Naive thymus-derived CD4-positive, alpha-beta T cell (primary cell): ENCODE results near the gene SMPX. TPM values are rescaled to one million over a fixed set of nuclear protein-coding genes. Genes with fewer than 3 reads are reported as not detected.
A peak's percentile ranks its signal among the peaks of the same experiment; 100 is the strongest.

ENCODE experiments used
- ATAC-seq: fragments of 150-1000 bp; cut with Tn5 transposase; 2 replicates; pipeline ENCODE4 v1.10.0; 2021; ENCODE audit warnings: mild to moderate bottlenecking, moderate library complexity
- CTCF ChIA-PET: fragments of 350-600 bp; sonication (Branson Sonifier 250); formaldehyde crosslinking; loops from one replicate; lab custom pipeline; 2021; ENCODE audit warnings: antibody characterized with exemption; lab: Charles Lee
- POLR2A ChIA-PET: fragments of 350-600 bp; sonication (Branson Sonifier 250); formaldehyde crosslinking; loops from one replicate; lab custom pipeline; 2021; ENCODE audit warnings: antibody characterized with exemption, inconsistent platforms; lab: Charles Lee
- DNase-seq, 9 donors: peaks; one replicate each; pipeline versions ENCODE4 v3.0.0 to v3.0.0-alpha.2; 2020 to 2022; ENCODE audit warnings: mixed read lengths in 1 of 9
- H3K27ac ChIP-seq: one replicate; pipeline ENCODE4 v1.7.0; 2013; ENCODE audit warnings: mild to moderate bottlenecking, low read depth, low read length, moderate library complexity
- H3K27me3 ChIP-seq, 2 donors: one replicate each; pipeline ENCODE4 v1.7.0; 2013; ENCODE audit warnings: low read length in 2 of 2, mild to moderate bottlenecking in 2 of 2, moderate library complexity in 2 of 2; ENCODE audit not compliant: control insufficient read depth in 2 of 2, insufficient read depth in 2 of 2
- H3K36me3 ChIP-seq, 3 experiments: 1 replicate in 2 of 3; 2 replicates in 1 of 3; pipeline ENCODE4 v1.7.0; 2013; ENCODE audit warnings: low read length in 3 of 3, mild to moderate bottlenecking in 3 of 3, moderate library complexity in 1 of 3; ENCODE audit not compliant: insufficient read depth in 3 of 3, control insufficient read depth in 2 of 3
- H3K4me1 ChIP-seq, 2 donors: one replicate each; pipeline ENCODE4 v1.7.0; 2013; ENCODE audit warnings: low read length in 2 of 2, mild to moderate bottlenecking in 2 of 2, moderate library complexity in 1 of 2; ENCODE audit not compliant: control insufficient read depth in 2 of 2, insufficient read depth in 2 of 2
- H3K4me3 ChIP-seq: 2 replicates; pipeline ENCODE4 v1.7.0; 2013; ENCODE audit warnings: mild to moderate bottlenecking, low read length
- H3K9me3 ChIP-seq, 3 experiments: 1 replicate in 2 of 3; 2 replicates in 1 of 3; pipeline ENCODE4 v1.7.0; 2013; ENCODE audit warnings: low read length in 3 of 3; ENCODE audit not compliant: control insufficient read depth in 2 of 3
- H3K27ac Mint-ChIP-seq, 9 donors: one replicate each; pipeline ENCODE4 v1.8.0; 2020 to 2022; ENCODE audit warnings: mixed read lengths in 9 of 9, mild to moderate bottlenecking in 8 of 9, moderate library complexity in 5 of 9, inconsistent platforms in 2 of 9
- H3K27me3 Mint-ChIP-seq, 5 donors: one replicate each; pipeline ENCODE4 v1.8.0; 2021 to 2022; ENCODE audit warnings: mixed read lengths in 5 of 5, mild to moderate bottlenecking in 1 of 5
- H3K36me3 Mint-ChIP-seq, 5 donors: one replicate each; pipeline ENCODE4 v1.8.0; 2020 to 2022; ENCODE audit warnings: mixed read lengths in 5 of 5, mild to moderate bottlenecking in 3 of 5, inconsistent platforms in 1 of 5
- H3K4me1 Mint-ChIP-seq, 7 donors: one replicate each; pipeline ENCODE4 v1.8.0; 2020 to 2022; ENCODE audit warnings: mixed read lengths in 7 of 7, mild to moderate bottlenecking in 3 of 7, inconsistent platforms in 1 of 7
- H3K4me3 Mint-ChIP-seq, 10 donors: one replicate each; pipeline ENCODE4 v1.8.0; 2020 to 2022; ENCODE audit warnings: mild to moderate bottlenecking in 10 of 10, mixed read lengths in 10 of 10, moderate library complexity in 6 of 10, inconsistent platforms in 2 of 10
- H3K9me3 Mint-ChIP-seq, 11 donors: one replicate each; pipeline ENCODE4 v1.8.0; 2020 to 2022; ENCODE audit warnings: mixed read lengths in 11 of 11, mild to moderate bottlenecking in 4 of 11, inconsistent platforms in 1 of 11, moderate library complexity in 1 of 11
- intact Hi-C, 2 donors: fragments of 100-400 bp; cut with micrococcal nuclease; formaldehyde crosslinking; loops; one replicate each; pipeline ENCODE4 v1.15.1; 2023
- polyA plus RNA-seq, 2 donors: library from polyadenylated mRNA; unstranded; fragments of 300-500 nt; fragmentation: Illumina TruSeq; gene quantifications; one replicate each; pipeline ENCODE4 v1.2.3, GENCODE V29; 2021
- total RNA-seq, 6 experiments: library from RNA in 5 of 6; stranded (reverse) in 5 of 6; gene quantifications; 1 replicate in 5 of 6; 2 replicates in 1 of 6; pipeline ENCODE4 v1.2.3 and lab custom pipeline; 2021 to 2026

The SMPX gene
- total and polyA plus RNA-seq, 7 experiments from 2014 or later, result not detected

DNA sequence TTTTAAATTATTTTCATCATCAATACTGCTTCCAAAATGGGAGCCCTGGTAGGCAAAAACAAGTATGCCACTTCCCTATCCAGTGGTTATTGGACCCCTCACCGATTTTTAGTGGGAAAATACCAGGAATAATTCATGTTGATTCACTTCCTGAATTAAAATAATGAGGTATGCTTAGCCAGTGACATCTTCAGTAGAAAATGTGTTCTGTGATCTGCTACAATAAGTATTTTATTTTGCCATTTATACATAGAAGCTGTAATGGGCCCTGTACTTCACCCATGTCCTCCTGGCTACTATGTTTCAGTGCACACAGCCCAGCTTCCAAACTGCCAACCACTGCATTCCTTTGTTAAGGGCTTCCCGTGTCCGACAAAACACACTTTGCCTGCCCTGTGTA is 58.8 kb downstream of the SMPX start:
- Mint-ChIP-seq H3K9me3 (peaks cover 0 to 3% (median 0%) of the 10 kb centered on the region in 11 donors), H3K4me1 (no peaks in the 10 kb centered on the region), H3K27ac (no peak overlapping the region), H3K27me3 (no peaks in the 10 kb centered on the region), H3K36me3 (no peaks in the 10 kb centered on the region), H3K4me3 (no peak overlapping the region)
- no peaks in the 10 kb centered on the region for H3K4me1 ChIP-seq
- H3K27me3 ChIP-seq, result no peaks in the 10 kb centered on the region
- H3K9me3 ChIP-seq, result no peaks in the 10 kb centered on the region
- no peaks in the 10 kb centered on the region for H3K36me3 ChIP-seq
- no peak for DNase-seq
- no peak overlapping the region for H3K27ac ChIP-seq
- POLR2A ChIA-PET, result no interaction called here
- ATAC-seq, result no peak
- intact Hi-C loops, result no loop called here
- no peak overlapping the region for H3K4me3 ChIP-seq
- CTCF ChIA-PET, result no interaction called here

DNA sequence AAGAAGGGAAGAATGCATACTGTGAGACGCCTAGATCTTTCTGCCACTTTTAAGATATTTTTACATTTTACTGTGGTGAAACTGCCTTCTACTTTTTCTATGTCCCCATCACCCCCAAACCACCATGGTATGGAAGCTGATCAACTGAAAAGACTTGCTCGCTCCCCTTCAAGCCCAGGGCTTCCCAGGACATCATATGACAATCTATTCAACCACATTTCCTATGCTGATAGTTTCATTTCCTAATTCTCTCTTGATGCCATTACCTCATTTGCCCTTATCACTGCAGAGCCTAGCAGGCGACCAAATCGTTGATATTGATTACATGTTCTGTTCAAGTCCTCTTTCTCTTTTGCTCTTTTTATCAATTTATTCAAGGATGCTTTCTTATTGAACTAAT is 59.6 kb downstream of the SMPX start:
- H3K4me1 Mint-ChIP-seq, result no peaks in the 10 kb centered on the region
- no peak for ATAC-seq
- H3K36me3 Mint-ChIP-seq, result no peaks in the 10 kb centered on the region
- peaks cover 0 to 3% (median 0%) of the 10 kb centered on the region in 11 donors for H3K9me3 Mint-ChIP-seq
- ChIA-PET CTCF (no interaction called here), POLR2A (no interaction called here)
- DNase-seq, result no peak
- no peaks in the 10 kb centered on the region for H3K9me3 ChIP-seq
- intact Hi-C loops, result no loop called here
- H3K27me3 Mint-ChIP-seq, result no peaks in the 10 kb centered on the region
- no peaks in the 10 kb centered on the region for H3K36me3 ChIP-seq
- H3K27ac ChIP-seq, result no peak overlapping the region
- no peak overlapping the region for H3K4me3 Mint-ChIP-seq
- no peak overlapping the region for H3K4me3 ChIP-seq
- H3K27ac Mint-ChIP-seq, result no peak overlapping the region
- H3K4me1 ChIP-seq, result no peaks in the 10 kb centered on the region
- H3K27me3 ChIP-seq, result no peaks in the 10 kb centered on the region

DNA sequence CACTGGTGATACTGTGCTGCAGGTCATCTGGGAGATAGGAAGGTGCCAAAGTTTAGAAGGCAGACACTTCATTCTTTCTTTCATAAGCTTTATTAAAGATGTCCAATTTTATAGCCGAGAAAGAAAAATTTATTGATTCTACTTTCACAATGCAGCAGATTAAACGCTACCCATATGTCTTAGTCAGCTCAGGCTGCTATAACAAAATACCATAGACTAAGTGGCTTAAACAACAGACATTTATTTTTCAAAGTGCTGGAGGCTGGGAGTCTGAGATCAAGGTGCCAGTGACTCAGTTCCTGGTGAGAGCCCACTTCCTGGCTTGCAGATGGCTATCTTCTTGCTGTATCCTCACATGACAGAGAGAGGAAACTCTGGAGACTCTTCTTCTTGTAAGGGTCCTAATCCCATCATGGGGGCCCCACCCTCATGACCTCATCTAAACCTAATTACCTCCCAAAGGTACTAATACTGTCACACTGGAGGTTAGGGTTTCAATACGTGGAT is 66.4 kb downstream of the SMPX start:
- ChIA-PET CTCF (no interaction called here), POLR2A (no interaction called here)
- intact Hi-C loops, result no loop called here
- Mint-ChIP-seq H3K36me3 (no peaks in the 10 kb centered on the region), H3K4me3 (no peak overlapping the region), H3K9me3 (peaks cover 0 to 2% (median 0%) of the 10 kb centered on the region in 11 donors), H3K27ac (peak overlapping the region in 1 of 9 donors; percentile 30), H3K4me1 (peaks cover 0 to 10% (median 4%) of the 10 kb centered on the region in 7 donors), H3K27me3 (no peaks in the 10 kb centered on the region)
- no peaks in the 10 kb centered on the region for H3K9me3 ChIP-seq
- H3K27me3 ChIP-seq, result no peaks in the 10 kb centered on the region
- H3K27ac ChIP-seq, result no peak overlapping the region
- DNase-seq, result no peak
- no peak for ATAC-seq
- H3K4me1 ChIP-seq, result no peaks in the 10 kb centered on the region
- no peak overlapping the region for H3K4me3 ChIP-seq
- H3K36me3 ChIP-seq, result no peaks in the 10 kb centered on the region

DNA sequence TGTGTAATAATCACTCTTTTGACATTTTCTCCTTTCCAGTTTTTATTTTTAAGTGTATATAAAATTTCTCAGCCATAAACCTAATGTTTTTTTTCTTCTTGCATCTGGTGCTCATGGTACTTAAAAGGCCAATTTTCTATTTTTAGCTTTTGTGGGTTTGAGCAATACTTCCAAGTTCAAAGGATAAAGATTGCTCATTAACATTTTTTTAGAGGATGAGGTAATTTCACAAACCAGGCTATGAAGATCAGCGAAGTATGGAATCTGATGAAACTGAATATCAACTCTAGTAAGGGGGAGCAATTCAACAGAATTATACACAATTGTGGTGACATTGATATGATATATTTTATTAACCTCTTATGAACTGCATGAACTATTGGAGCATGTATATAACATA is 74.0 kb downstream of the SMPX start:
- Mint-ChIP-seq H3K27me3 (peaks cover 0 to 6% (median 0%) of the 10 kb centered on the region in 5 donors), H3K9me3 (peaks cover 0 to 4% (median 0%) of the 10 kb centered on the region in 11 donors), H3K27ac (no peak overlapping the region), H3K36me3 (no peaks in the 10 kb centered on the region), H3K4me1 (peaks cover 0 to 8% (median 0%) of the 10 kb centered on the region in 7 donors), H3K4me3 (no peak overlapping the region)
- DNase-seq (no peak), ATAC-seq (no peak)
- no peaks in the 10 kb centered on the region for H3K9me3 ChIP-seq
- no peak overlapping the region for H3K4me3 ChIP-seq
- intact Hi-C loops, result no loop called here
- POLR2A ChIA-PET, result no interaction called here
- no peaks in the 10 kb centered on the region for H3K36me3 ChIP-seq
- no peaks in the 10 kb centered on the region for H3K4me1 ChIP-seq
- no peaks in the 10 kb centered on the region for H3K27me3 ChIP-seq
- CTCF ChIA-PET, result no interaction called here
- H3K27ac ChIP-seq, result no peak overlapping the region

DNA sequence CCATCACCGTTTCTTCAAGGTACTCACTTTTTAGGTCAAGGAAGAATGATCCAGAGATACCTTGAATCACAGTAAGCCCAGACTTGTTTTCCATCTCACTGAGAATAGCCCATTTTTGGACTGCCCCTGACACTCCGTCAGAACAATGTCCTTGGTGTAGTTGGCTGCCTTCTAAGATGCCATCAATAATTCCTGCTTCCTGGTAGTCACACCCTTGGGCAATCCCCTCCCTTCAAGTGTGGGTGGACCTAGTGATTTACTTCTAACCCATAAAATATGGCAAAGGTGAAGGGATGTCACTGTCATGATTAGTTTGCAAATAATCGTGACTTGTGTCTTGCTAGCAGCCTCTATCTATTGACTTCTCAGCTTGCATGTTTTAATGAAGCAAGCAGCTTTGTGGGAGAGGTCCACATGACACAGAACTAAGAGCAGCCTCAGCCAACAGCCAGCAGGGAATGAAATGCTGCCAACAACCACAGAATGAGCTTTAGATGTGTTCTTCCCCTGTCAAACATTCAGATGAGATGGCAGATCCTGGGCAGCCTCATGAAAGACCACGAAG is 79.8 kb downstream of the SMPX start:
- H3K36me3 Mint-ChIP-seq, result no peaks in the 10 kb centered on the region
- H3K27me3 Mint-ChIP-seq, result peaks cover 0 to 6% (median 3%) of the 10 kb centered on the region in 5 donors
- peaks cover 0 to 6% (median 1%) of the 10 kb centered on the region in 7 donors for H3K4me1 Mint-ChIP-seq
- intact Hi-C loops, result no loop called here
- no peaks in the 10 kb centered on the region for H3K9me3 ChIP-seq
- no peak overlapping the region for H3K27ac Mint-ChIP-seq
- H3K4me3 ChIP-seq, result no peak overlapping the region
- no peaks in the 10 kb centered on the region for H3K27me3 ChIP-seq
- H3K36me3 ChIP-seq, result no peaks in the 10 kb centered on the region
- no peaks in the 10 kb centered on the region for H3K4me1 ChIP-seq
- H3K4me3 Mint-ChIP-seq, result no peak overlapping the region
- no peak for DNase-seq
- H3K9me3 Mint-ChIP-seq, result peaks cover 0 to 3% (median 0%) of the 10 kb centered on the region in 11 donors
- H3K27ac ChIP-seq, result no peak overlapping the region
- ChIA-PET CTCF (no interaction called here), POLR2A (interaction anchor here (0.6 kb wide), 1 partner anchor 30 kb away, joined by 3 read pairs; no protein-coding TSS in a partner anchor)
- ATAC-seq, result no peak

DNA sequence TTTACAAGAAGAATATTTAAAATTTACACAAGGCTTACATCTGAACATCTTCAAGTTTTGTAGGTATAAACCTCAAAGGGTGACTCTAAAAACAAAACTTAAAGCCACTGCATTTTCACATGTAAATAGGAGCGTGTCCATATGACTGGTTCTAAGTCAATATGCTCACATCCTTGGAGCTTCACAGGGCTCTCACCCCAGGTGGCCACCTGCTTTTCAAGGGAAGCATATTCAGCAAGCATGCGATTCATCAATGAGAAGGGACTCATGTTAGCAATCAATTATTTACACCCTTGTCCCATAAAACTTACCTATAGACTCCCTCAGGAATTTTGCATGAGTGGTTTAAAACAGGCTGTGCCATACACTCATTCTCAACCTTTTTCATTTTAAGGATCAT is 82.0 kb downstream of the SMPX start:
- ATAC-seq, result no peak
- Mint-ChIP-seq H3K4me1 (peaks cover 0 to 6% (median 1%) of the 10 kb centered on the region in 7 donors), H3K27ac (no peak overlapping the region), H3K9me3 (peaks cover 0 to 3% (median 0%) of the 10 kb centered on the region in 11 donors), H3K36me3 (no peaks in the 10 kb centered on the region), H3K27me3 (peaks cover 0 to 10% (median 4%) of the 10 kb centered on the region in 5 donors), H3K4me3 (no peak overlapping the region)
- intact Hi-C loops, result no loop called here
- Histone ChIP-seq H3K27me3 (no peaks in the 10 kb centered on the region), H3K9me3 (no peaks in the 10 kb centered on the region), H3K4me1 (no peaks in the 10 kb centered on the region), H3K4me3 (no peak overlapping the region), H3K36me3 (no peaks in the 10 kb centered on the region), H3K27ac (no peak overlapping the region)
- DNase-seq, result no peak
- POLR2A ChIA-PET, result no interaction called here
- CTCF ChIA-PET, result no interaction called here
